GM12872 (cell line): Measurements from ENCODE around the gene PODXL2.

Experiments used
- CTCF ChIP-seq: IDR thresholded peaks from 3 replicates; pipeline ENCODE4 v1.5.1; 2011; ENCODE audit warnings: low read depth, mild to moderate bottlenecking, low read length, moderate library complexity; ENCODE audit not compliant: insufficient read depth

Gene PODXL2

GRCh38 chr3:127622772-127623576 is 6.0 kb upstream of the PODXL2 start:
- TF ChIP-seq CTCF = no peak

DNA sequence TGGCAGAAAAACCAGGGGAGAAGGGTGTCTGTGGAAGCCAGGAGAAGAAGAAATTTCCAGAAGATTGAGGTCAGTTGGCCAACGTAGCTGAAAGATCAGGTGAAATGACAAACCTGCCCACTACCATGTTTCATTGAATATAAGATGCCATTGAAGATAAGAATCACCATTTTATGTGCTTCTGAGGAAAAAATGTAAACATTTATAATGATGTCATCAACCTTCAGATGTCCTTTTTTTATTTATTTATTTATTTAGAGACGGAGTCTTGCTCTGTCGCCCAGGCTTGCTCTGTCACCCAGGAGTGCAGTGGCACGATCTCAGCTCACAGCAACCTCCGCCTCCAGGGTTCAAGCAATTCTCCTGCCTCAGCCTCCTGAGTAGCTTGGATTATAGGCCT is 4.9 kb upstream of the PODXL2 start:
- no peak for TF ChIP-seq CTCF

GRCh38 chr3:127625821-127626220 is 3.2 kb upstream of the PODXL2 start:
- TF ChIP-seq CTCF = no peak

GRCh38 chr3:127628426-127628787 is 578 bp upstream of the PODXL2 start:
- no peak for TF ChIP-seq CTCF

DNA sequence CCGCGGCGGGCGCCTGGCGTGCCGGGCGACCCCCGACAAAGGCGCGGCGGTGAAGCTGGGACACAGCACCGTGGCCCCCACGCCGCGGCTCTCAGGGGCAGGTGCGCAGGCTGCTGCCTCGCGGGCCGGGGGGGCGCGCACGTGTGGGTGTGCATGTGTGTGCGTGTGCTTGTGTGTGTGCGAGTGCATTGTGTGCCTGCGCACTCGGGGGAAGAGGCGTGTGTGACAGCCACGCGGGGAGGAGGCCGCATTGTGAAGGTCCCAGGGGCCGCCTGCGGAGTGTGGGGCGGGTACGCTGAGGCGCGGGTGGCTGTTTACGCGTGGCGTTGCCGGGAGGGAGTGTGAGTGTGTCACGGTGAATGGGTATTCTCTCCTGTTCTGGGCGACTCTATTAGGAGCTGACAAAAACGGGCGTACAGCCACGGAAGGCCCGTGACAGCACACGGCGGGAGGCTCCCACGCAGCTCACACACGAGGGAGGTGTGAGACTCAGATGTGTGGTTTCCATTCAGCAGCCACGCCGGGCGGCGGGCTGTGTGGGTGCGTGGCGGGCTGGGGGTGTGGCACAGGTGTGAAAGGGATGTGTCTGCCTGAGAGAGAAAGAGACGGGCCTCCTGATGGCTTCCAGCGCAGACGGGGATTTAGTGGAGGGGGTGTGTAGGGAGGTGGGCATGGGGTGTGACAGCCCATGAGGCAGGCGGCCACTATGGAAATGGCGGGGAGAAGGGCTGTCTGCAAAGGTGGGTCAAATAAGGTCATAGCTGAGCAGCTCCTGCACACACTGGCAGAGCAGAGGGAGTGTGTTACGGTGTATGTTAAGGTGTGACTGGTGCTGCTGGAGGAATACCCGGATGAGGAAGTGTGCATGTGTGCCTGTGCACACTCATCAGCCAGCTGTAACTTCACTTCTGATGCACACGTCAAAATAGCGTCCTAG is 750 bp downstream of the PODXL2 start:
- no peak for TF ChIP-seq CTCF

DNA sequence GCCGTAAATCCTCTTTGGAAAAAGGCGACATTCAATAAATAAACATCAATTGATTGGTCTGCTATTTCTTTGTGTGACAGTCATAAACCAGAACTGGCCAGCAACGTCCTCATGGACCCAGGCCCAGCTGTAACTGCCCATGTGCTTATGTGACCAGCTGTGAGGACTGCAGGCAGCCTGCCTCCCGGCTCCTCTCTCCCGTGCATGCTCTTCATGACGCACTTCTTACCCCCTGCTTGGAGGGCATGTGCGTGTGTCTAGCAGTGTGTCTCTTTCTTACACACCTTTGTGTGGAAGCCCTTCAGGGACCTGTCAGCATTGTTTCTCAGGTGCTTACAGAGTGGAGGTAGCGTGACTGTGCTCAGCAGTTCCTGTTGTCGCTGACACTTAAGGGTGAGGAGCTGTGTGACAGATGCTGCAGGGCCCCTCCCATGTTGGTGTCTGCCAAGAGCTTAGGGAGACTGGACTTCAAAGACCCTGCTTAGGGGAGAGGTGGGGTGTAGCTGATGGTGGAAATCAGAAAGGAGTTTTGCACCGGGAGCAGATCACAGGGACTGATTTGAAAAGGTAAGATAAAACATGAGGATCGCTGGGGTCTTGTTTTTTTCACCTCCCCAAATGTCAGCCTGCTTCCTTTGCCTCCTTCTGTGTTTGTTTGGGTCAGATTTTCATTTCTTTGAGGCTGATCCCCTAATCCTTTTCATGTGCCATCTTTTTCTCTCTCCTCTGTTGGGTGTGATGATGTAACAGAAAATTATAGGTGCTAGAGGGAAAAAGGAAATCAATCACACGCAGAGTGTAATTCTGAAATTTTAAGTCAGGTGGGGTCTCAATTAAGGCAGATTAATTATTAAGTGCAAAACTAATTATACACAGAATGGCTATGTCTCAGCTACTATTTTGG is 2.1 kb downstream of the PODXL2 start:
- no peak for TF ChIP-seq CTCF
